Skeletal muscle satellite cell (primary cell): ENCODE results near the gene HIPK4. TPM values are rescaled to one million over a fixed set of nuclear protein-coding genes. Genes with fewer than 3 reads are reported as not detected.
"Not testable (repeated sequence)": the region's sequence is repeated elsewhere in the genome, so short reads cannot be mapped to it uniquely, and the experiment has no call there.

ENCODE experiments used
- H3K27me3 ChIP-seq: 2 replicates; pipeline ENCODE4 v1.7.0; 2013; ENCODE audit warnings: low read length; ENCODE audit not compliant: control insufficient read depth, insufficient read depth
- H3K36me3 ChIP-seq: 2 replicates; pipeline ENCODE4 v1.7.0; 2013; ENCODE audit warnings: mild to moderate bottlenecking, control low read depth, low read length; ENCODE audit not compliant: insufficient read depth
- H3K4me1 ChIP-seq: 2 replicates; pipeline ENCODE4 v1.7.0; 2013; ENCODE audit warnings: low read length; ENCODE audit not compliant: control insufficient read depth, insufficient read depth
- H3K4me2 ChIP-seq: 2 replicates; pipeline ENCODE4 v1.7.0; 2013; ENCODE audit warnings: mild to moderate bottlenecking, low read length
- H3K4me3 ChIP-seq: 2 replicates; pipeline ENCODE4 v1.7.0; 2013; ENCODE audit warnings: low read length
- H3K9ac ChIP-seq: 2 replicates; pipeline ENCODE4 v1.7.0; 2013; ENCODE audit warnings: mild to moderate bottlenecking, low read depth, low read length, moderate library complexity
- H3K9me3 ChIP-seq: replicated peaks from 2 replicates; pipeline ENCODE4 v1.7.0; 2013; ENCODE audit warnings: mild to moderate bottlenecking, control low read depth, low read length
- total RNA-seq: library from RNA; depleted of rRNA; stranded (reverse); fragments of >200 nt; gene quantifications from 2 replicates; pipeline ENCODE4 v1.2.3, GENCODE V29; 2012; rRNA removed

HIPK4 gene, protein sequence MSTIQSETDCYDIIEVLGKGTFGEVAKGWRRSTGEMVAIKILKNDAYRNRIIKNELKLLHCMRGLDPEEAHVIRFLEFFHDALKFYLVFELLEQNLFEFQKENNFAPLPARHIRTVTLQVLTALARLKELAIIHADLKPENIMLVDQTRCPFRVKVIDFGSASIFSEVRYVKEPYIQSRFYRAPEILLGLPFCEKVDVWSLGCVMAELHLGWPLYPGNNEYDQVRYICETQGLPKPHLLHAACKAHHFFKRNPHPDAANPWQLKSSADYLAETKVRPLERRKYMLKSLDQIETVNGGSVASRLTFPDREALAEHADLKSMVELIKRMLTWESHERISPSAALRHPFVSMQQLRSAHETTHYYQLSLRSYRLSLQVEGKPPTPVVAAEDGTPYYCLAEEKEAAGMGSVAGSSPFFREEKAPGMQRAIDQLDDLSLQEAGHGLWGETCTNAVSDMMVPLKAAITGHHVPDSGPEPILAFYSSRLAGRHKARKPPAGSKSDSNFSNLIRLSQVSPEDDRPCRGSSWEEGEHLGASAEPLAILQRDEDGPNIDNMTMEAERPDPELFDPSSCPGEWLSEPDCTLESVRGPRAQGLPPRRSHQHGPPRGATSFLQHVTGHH
- total RNA-seq, result under 0.01 TPM in 1 of 2 replicates, not detected in the other

DNA sequence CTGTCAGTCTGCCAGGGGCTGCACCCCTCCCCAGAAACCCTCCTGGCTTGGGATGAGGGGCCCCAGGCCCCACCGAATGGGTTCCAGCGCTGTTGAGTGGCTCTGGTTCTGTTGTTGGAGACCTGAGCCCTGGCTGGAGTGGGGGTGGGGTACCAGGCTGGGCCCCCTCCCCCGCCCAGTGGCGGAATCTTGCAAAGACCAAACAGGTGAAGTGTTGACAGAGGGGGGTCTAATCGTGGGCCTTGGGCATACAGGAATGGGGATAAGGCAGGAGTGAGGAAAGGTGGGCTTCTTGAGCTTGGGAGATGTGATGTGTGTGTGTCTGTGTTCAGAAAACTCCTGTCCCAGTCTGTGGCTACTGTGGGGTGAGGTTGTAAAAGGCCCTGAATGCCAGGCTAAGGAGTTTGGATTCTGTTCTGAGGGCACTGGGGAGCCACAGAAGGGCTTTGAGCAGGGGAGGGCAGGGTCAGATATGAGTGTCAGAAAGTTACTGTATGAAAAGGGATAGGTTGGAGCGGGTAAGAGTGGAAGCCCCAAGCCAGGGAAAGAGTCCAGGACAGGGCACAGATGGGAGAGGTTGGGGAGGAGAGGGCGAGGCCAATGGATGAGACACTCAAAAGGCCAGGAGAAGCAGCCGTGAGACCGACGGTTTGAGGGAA, at the start of gene HIPK4:
TSS of gene HIPK4 (minus strand) at position 98 of the 659 bp plus-strand sequence. CDS start 279 bp downstream, outside the sequence.
- Histone ChIP-seq H3K9ac (no peak within 1 kb of the TSS), H3K27me3 (no peaks in the 10 kb centered on the region), H3K4me3 (no peak within 1 kb of the TSS), H3K36me3 (no peaks in the 10 kb centered on the region), H3K9me3 (no peaks in the 10 kb centered on the region), H3K4me1 (no peaks in the 10 kb centered on the region), H3K4me2 (no peak within 1 kb of the TSS)

DNA sequence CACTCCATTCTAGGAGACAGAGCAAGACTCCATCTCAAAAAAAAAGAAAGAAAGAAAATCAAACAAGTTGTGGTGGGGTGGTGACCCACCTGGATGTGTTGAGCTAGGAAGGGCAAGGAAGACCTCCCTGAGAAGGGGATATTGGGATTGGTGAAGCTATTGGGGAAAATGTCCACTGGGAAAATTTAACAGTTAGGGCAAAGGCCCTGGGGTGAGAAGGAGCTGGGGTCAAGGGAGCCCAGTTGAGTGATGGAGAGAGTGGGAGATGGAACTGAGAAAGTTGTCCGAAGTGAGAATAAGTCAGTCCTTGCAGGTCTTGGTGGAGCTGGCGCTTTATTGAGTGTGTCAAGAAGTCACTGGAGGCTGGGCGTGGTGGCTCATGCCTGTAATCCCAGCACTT, 48.3 kb upstream of the HIPK4 start:
- no peaks in the 10 kb centered on the region for H3K9me3 ChIP-seq
- H3K36me3 ChIP-seq, result peaks cover 28% of the 10 kb centered on the region
- no peaks in the 10 kb centered on the region for H3K27me3 ChIP-seq
- H3K4me1 ChIP-seq, result peaks cover 19% of the 10 kb centered on the region
- no peak overlapping the region for H3K9ac ChIP-seq
- H3K4me2 ChIP-seq, result no peak overlapping the region
- H3K4me3 ChIP-seq, result no peak overlapping the region

DNA sequence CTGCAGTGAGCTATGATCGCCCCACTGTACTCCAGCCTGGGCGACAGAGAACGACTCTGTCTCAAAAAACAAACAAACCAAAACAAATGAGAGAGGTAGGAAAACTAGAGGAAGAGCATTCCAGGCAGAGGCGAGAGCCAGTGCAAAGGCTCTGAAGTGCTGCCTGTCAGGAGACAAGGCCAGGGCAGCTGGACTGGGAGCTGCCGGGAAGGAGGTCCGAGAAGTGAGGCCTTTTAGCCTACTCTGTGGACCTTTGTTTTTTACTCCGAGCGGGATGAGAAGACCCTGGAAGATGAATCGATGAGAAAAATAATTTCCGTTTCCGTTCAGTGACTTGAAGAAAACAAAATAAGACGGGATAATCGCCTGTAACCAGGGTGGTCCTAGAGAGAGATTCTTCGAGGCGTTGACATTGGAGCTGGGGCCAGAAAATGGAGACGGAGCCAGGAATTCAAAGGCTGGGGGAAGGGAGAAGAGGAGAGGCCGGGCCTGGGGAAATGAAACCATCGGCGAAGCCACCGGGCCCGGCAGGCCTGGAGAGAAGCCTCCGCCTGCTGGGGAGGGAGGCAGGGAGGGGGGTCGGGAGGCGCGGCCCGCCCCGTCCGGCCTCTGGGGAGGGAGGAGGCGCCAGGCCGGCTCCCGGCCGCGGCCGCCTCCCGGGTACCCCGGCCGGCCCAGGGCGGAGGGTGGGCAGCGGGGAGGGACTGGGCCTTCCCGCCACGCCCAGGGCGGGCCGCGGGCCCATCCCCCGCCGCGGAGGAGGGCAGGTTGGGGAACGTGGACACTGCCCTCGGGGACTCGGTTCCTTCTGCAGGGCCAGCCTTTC, 43.6 kb upstream of the HIPK4 start:
- H3K4me2 ChIP-seq, result peak overlapping the region; percentile 96
- H3K36me3 ChIP-seq, result no peaks in the 10 kb centered on the region
- peaks cover 19% of the 10 kb centered on the region for H3K4me1 ChIP-seq
- H3K4me3 ChIP-seq, result peak overlapping the region; percentile 67
- peak overlapping the region; percentile 94 for H3K9ac ChIP-seq
- H3K27me3 ChIP-seq, result no peaks in the 10 kb centered on the region
- no peaks in the 10 kb centered on the region for H3K9me3 ChIP-seq

DNA sequence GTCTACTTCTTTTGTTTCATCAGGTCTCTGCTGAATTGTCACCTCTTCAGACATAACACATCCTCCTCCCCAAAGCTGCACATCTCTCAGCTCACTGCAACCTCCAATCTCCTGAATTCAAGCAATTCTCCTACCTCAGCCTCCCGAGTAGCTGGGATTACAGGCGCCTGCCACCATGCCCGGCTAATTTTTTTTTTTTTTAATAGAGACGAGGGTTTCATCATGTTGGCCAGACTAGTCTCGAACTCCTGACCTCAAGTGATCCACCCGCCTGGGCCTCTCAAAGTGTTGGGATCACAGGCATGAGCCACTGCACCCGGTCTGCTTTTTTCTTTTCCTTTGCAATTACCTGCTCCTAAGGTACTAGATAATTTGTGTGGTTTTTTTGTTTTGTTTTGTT, 42.8 kb upstream of the HIPK4 start:
- not testable (repeated sequence) for H3K36me3 ChIP-seq, H3K27me3 ChIP-seq, H3K9me3 ChIP-seq
- peak overlapping the region; percentile 96 for H3K4me2 ChIP-seq
- peak overlapping the region; percentile 67 for H3K4me3 ChIP-seq
- H3K4me1 ChIP-seq, result peaks cover 19% of the 10 kb centered on the region
- H3K9ac ChIP-seq, result peak overlapping the region; percentile 94

DNA sequence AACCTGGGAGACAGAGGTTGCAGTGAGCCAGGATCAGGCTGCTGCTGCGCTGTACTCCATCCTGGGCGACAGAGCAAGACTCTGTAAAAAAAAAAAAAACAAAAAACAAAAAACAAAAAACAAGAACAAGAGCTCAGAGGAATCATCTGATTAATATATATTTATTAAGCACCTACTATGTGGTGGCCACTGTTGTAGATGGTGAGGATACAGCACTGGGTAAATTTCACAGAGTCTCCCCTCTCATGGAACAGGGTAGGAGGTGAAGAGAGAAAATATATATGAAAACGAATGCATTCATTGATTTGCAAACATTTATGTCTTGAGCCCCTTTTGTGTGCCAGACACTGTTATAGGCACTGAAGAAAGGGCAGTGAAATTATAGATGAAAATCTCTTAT, 41.7 kb upstream of the HIPK4 start:
- Histone ChIP-seq H3K4me1 (peaks cover 19% of the 10 kb centered on the region), H3K4me2 (no peak overlapping the region), H3K9me3 (no peaks in the 10 kb centered on the region), H3K9ac (no peak overlapping the region), H3K36me3 (no peaks in the 10 kb centered on the region), H3K27me3 (no peaks in the 10 kb centered on the region), H3K4me3 (no peak overlapping the region)

DNA sequence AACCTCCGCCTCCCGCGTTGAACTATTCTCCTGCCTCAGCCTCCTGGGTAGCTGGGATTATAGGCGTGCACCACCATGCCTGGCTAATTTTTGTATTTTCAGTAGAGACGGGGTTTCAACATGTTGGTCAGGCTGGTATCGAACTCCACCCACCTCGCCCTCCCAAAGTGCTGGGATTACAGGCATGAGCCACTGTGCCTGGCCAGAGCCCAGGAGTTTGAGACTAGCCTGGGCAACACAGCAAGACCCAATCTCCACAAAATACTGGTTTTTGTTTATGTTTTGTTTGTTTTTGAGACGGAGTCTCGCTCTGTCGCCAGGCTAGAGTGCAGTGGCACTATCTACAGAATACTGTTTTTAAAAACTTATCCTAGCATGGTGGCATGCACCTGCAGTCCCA, 40.3 kb upstream of the HIPK4 start:
- not testable (repeated sequence) for H3K36me3 ChIP-seq, H3K27me3 ChIP-seq, H3K9me3 ChIP-seq

DNA sequence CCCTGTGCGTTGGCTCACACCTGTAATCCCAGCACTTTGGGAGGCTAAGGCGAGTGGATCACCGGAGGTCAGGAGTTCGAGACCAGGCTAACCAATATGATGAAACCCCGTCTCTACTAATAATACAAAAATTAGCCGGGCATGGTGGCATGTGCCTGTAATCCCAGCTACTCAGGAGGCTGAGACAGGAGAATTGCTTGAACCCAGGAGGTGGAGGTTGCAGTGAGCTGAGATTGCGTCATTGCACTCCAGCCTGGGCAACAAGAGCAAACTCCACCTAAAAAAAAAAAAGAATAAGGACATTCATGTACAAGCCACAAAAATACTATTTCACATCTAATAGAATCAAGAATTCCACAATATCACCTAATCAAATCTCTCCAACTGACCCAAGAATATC, 38.2 kb upstream of the HIPK4 start:
- not testable (repeated sequence) for H3K36me3 ChIP-seq, H3K4me3 ChIP-seq, H3K27me3 ChIP-seq, H3K9me3 ChIP-seq, H3K4me2 ChIP-seq, H3K9ac ChIP-seq
- H3K4me1 ChIP-seq, result peaks cover 15% of the 10 kb centered on the region

More for the DNA sequence above, 40.3 kb upstream of the HIPK4 start:
- H3K9ac ChIP-seq, H3K4me3 ChIP-seq, H3K4me2 ChIP-seq: not testable (repeated sequence)
- peaks cover 19% of the 10 kb centered on the region for H3K4me1 ChIP-seq

DNA sequence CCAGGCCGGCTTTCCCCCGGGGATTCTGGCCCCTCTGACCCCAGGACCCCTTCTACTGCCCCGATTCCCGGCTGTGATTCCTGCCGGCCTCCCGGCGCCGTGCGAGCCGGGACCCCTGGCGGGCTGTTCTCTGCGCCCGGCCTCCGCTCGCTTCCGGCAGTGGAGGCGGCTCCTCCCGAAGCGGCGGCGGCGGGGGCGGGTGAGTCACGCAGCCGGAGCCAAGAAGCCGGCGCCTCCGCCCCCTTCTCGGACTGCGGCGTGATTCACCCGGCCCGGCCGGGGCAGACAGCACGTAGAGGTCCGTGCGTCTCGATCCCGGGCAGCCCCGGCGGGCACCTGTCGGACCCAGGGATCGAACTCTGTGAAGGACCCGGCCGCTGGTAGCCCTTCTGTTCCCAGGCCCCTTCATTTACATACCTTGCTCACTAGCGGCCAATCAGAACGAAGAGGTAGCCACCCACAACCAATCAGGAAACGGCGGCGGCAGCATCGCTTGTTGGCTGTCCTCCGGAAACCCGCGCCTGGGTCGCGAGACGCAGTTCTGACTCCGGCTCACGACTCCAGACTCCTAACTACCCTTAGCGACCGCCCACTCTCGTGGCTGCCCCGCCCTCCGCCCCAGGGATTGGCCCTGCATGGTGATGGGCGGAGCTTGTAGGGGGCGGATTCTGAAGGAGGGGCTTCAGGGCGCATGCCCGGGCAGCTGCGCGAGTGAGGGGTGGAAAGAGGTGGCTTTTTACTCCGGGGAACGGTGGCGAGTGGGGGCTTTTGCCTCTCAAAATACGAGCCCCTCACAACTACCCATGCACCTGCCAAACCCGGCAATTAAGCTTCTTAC, 35.7 kb upstream of the HIPK4 start, which contains the start of gene SERTAD1:
TSS of gene SERTAD1 (minus strand) at position 543 of the 838 bp plus-strand sequence. CDS start 2,446 bp downstream, outside the sequence.
- no peaks in the 10 kb centered on the region for H3K9me3 ChIP-seq
- peak within 1 kb of the TSS; percentile 87 for H3K4me2 ChIP-seq
- H3K4me1 ChIP-seq, result peaks cover 27% of the 10 kb centered on the region
- peak within 1 kb of the TSS; percentile 91 for H3K4me3 ChIP-seq
- H3K27me3 ChIP-seq, result no peaks in the 10 kb centered on the region
- H3K9ac ChIP-seq, result peak within 1 kb of the TSS; percentile 98
- peaks cover 15% of the 10 kb centered on the region for H3K36me3 ChIP-seq

DNA sequence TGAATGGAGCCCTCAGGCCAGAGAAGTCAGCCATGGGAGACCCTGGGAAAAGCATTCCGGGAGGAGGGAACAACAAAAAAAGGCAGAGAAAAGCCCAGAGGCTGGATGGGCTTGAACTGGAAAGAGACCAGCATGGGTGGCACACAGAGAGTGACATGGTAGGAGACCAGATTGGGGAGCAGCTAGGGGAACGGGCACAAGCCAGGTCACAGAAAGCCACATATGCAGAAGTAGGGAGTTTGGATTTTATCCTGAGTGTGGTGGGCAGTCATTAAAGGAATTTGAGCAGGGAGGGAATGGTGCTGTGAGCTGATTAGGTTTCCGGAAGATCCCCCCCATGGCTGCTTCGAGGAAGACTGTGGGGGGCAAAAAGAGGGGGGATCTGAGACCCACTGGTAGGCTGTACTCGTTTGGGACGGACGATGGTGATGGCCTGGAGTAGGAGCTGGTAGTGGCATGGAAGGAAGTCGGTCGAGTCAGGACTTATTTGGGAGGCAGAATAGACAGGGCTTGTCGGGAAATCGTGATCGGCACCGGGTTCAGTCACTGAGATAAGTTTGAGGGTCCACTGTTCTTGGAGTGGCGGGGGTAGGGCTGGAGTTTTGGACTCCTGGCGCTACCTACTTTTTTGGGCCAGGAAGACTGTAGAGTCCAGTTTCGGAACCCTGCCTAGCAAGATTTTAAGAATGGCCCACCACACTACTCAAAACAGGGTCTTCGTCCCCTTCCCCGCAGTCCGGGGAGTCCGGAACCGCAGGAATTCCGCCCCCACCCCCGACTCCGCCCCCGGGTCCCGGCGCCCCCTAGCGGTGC, 34.9 kb upstream of the HIPK4 start:
- Histone ChIP-seq H3K4me2 (peak overlapping the region; percentile 87), H3K9me3 (no peaks in the 10 kb centered on the region), H3K36me3 (peaks cover 15% of the 10 kb centered on the region), H3K27me3 (no peaks in the 10 kb centered on the region), H3K9ac (peak overlapping the region; percentile 98), H3K4me1 (peaks cover 27% of the 10 kb centered on the region), H3K4me3 (peak overlapping the region; percentile 91)

DNA sequence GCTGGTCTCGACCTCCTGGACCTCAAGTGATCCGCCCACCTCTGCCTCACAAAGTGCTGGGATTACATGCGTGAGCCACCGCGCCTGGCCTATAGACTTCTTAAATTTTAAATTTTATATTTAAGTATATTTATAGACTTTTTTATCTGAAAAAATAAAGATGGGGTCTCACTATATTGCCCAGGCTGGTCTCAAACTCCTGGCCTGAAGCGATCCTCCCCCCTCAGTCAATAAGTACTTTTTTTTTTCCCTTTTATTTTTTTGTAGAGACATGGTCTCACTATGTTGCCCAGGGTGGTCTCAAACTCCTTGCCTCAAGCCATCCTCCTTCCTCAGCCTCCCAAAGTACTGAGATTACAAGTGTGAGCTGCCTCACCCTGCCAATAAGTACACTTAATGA, 34.0 kb upstream of the HIPK4 start:
- Histone ChIP-seq H3K4me2 (peak overlapping the region; percentile 87), H3K9ac (peak overlapping the region; percentile 98), H3K9me3 (no peaks in the 10 kb centered on the region), H3K4me1 (peaks cover 27% of the 10 kb centered on the region), H3K4me3 (peak overlapping the region; percentile 91), H3K27me3 (no peaks in the 10 kb centered on the region), H3K36me3 (peaks cover 15% of the 10 kb centered on the region)
